Stimulated activated CD4-positive, alpha-beta T cell treated with anti-CD3 and anti-CD28 coated beads, Interleukin-15, amount 100 ng/mL, for 24 hours (primary cell): ENCODE data around the gene ZNF687.

Experiments used
- DNase-seq: peaks from one replicate; pipeline ENCODE4 v3.0.0-alpha.2; 2020

Gene ZNF687

GRCh38 chr1:151282883-151283725 lies 1.0 kb downstream of the ZNF687 start:
- peak; percentile 37 for DNase-seq

- no peak for DNase-seq
Measured at GRCh38 chr1:151284013-151284577, 2.0 kb downstream of the ZNF687 start.

GRCh38 chr1:151286619-151287340 lies 4.7 kb downstream of the ZNF687 start:
- DNase-seq: no peak

GRCh38 chr1:151287341-151287699 lies 5.2 kb downstream of the ZNF687 start:
- no peak for DNase-seq

GRCh38 chr1:151287767-151288500 lies 5.8 kb downstream of the ZNF687 start:
- DNase-seq: no peak

- DNase-seq: no peak
Measured at GRCh38 chr1:151288502-151288901, 6.4 kb downstream of the ZNF687 start.

- DNase-seq: no peak
Measured at GRCh38 chr1:151289080-151289935, 7.2 kb downstream of the ZNF687 start.

GRCh38 chr1:151289991-151290708 lies 8.1 kb downstream of the ZNF687 start:
- DNase-seq: no peak

- DNase-seq: no peak
Measured at GRCh38 chr1:151290709-151291303, 8.7 kb downstream of the ZNF687 start.

GRCh38 chr1:151292207-151293030 lies 10.3 kb downstream of the ZNF687 start:
- DNase-seq: no peak

GRCh38 chr1:151293093-151293492 lies 11.0 kb downstream of the ZNF687 start:
- DNase-seq: no peak

- no peak for DNase-seq
Measured at GRCh38 chr1:151294742-151295462, 12.8 kb downstream of the ZNF687 start.

GRCh38 chr1:151309811-151310323 lies 27.8 kb downstream of the ZNF687 start:
- DNase-seq: no peak

- DNase-seq: no peak
Measured at GRCh38 chr1:151311011-151311410, 28.9 kb downstream of the ZNF687 start.

GRCh38 chr1:151311589-151312331 lies 29.7 kb downstream of the ZNF687 start:
- DNase-seq: peak; percentile 90

GRCh38 chr1:151312411-151312810 lies 30.3 kb downstream of the ZNF687 start:
- no peak for DNase-seq

GRCh38 chr1:151312826-151313225 lies 30.7 kb downstream of the ZNF687 start:
- DNase-seq: no peak

GRCh38 chr1:151313501-151313900 lies 31.4 kb downstream of the ZNF687 start:
- no peak for DNase-seq
